ENCODE measurements around the gene NAP1L1. TPM values are rescaled to one million over a fixed set of nuclear protein-coding genes. Genes with fewer than 3 reads are reported as not detected.
"Not testable (repeated sequence)": the region's sequence is repeated elsewhere in the genome, so short reads cannot be mapped to it uniquely, and the experiment has no call there.

Gene NAP1L1
- total RNA-seq, 2 experiments from 2014 or later: 434 to 655 TPM

DNA sequence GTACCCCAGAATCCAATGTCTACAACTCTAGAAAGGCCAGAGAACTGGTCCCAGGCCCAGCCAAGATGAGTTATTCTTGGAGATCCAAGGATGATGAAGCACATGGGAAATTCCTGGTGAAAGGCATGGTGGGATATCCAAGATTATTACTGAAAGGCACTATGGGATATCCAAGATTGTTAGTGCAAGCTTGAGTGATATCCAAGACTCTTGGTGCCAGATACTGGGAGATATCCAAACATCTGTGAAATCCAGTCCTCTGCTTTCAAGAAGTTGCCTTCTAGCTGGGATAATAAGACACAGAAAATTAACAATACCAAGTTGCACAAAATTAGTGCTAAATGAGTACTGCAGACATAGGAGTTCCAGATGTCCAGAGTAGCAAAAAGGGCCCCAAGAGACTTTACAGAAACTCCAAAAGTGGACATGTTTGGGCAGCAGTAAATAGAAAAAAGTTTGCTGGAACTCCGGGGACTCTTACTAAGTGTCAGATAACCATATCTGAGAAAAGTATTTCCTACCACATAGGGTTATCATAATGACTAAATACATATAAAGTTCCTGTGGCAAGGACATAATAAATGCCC is 87.5 kb downstream of the NAP1L1 start:
- DNase-seq (no peak), ATAC-seq (peak; percentile 35)
- peaks cover 4% of the 10 kb centered on the region for H3K36me3 Mint-ChIP-seq
- no peaks in the 10 kb centered on the region for H3K27me3 Mint-ChIP-seq
- no peaks in the 10 kb centered on the region for H3K9me3 Mint-ChIP-seq (ENCODE audit: low read depth)
- H3K4me3 Mint-ChIP-seq: no peak overlapping the region
- H3K4me1 Mint-ChIP-seq: peaks cover 48% of the 10 kb centered on the region
- peak overlapping the region; percentile 39 for H3K27ac Mint-ChIP-seq
- CTCF ChIA-PET: interaction anchor here (3.1 kb wide), 1 partner anchor 17 kb away, joined by 17 read pairs; no protein-coding TSS in a partner anchor

DNA sequence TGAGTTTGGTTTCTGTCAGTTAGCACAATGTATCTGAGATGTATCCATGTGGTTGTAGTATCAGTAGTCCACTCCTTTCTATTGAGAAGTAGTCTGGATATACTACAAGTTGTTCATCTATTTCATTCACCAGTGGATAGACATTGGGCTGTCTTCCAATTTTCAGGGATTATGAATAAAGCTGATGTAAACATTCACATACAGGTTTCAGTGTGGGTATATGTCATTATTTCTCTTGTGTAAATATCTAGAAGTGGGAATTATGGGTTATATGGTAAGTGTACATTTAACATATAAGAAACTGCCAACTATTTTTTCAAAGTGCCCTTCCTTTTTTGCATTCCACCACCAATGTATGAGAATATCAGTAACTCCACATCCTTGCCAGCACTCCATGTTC is 88.8 kb downstream of the NAP1L1 start:
- H3K4me3 Mint-ChIP-seq: no peak overlapping the region
- no peak overlapping the region for H3K27ac Mint-ChIP-seq
- peaks cover 6% of the 10 kb centered on the region for H3K36me3 Mint-ChIP-seq
- no peaks in the 10 kb centered on the region for H3K9me3 Mint-ChIP-seq (ENCODE audit: low read depth)
- peaks cover 56% of the 10 kb centered on the region for H3K4me1 Mint-ChIP-seq
- no peaks in the 10 kb centered on the region for H3K27me3 Mint-ChIP-seq
- ATAC-seq: no peak
- DNase-seq: no peak
- CTCF ChIA-PET: interaction anchor here (1.4 to 3.1 kb wide), 3 partner anchors 15 to 37 kb away, joined by 3 to 17 read pairs (median 5); no protein-coding TSS in a partner anchor

- no peaks in the 10 kb centered on the region for H3K27me3 Mint-ChIP-seq
- H3K9me3 Mint-ChIP-seq (ENCODE audit: low read depth): peaks cover under 1% of the 10 kb centered on the region
- DNase-seq: peak; percentile 53
- CTCF ChIA-PET: no interaction called here
- ATAC-seq: peak; percentile 75
- peaks cover 10% of the 10 kb centered on the region for H3K36me3 Mint-ChIP-seq
- peak overlapping the region; percentile 12 for H3K27ac Mint-ChIP-seq
- no peak overlapping the region for H3K4me3 Mint-ChIP-seq
- peaks cover 59% of the 10 kb centered on the region for H3K4me1 Mint-ChIP-seq
Observed at GRCh38 chr12:75994069-75994740, 90.3 kb downstream of the NAP1L1 start.

GRCh38 chr12:75991753-75992152 is 92.7 kb downstream of the NAP1L1 start:
- CTCF ChIA-PET: interaction anchor here (0.9 to 1.3 kb wide), 4 partner anchors 8 to 40 kb away, joined by 3 to 4 read pairs (median 3); partner anchors contain the start of gene PHLDA1
- no peak for ATAC-seq
- H3K27ac Mint-ChIP-seq: no peak overlapping the region

DNA sequence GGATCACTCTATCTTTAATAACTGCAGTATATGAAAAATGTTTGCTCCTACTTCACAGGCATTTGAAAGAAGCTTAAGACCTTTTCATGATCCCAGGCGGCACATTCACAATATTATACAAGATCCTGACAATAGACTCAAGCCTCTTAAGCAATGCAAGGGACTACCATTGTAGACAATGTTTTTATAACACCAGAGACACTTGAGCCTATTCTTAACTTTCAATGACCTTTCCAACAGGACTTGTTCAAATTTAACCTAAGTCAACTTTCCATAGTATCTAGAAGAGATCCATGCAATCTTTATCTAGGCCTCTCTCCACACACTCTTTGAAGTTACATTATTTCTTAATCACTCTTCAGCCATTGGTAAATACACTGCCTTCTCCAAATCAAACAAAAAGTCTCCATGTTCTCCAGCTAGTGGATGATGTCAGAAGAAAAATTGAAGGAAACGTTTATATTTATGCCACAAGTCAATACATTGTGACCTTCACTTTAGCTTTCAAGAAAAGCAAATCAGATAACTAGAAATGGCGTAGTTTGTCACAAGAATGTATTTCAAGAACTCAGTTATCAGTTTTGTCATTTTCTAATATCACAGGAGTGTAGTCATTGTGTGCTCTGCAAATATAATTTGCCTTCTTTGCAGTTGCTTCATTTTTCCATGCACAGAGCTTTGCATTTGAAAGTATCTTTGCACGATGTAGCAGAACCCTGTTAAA is 94.1 kb downstream of the NAP1L1 start:
- peaks cover 2% of the 10 kb centered on the region for H3K9me3 Mint-ChIP-seq (ENCODE audit: low read depth)
- no peak overlapping the region for H3K4me3 Mint-ChIP-seq
- CTCF ChIA-PET: interaction anchor here (2.1 kb wide), 1 partner anchor 41 kb away, joined by 5 read pairs; the partner anchor contains the start of gene PHLDA1
- no peak overlapping the region for H3K27ac Mint-ChIP-seq
- peaks cover 26% of the 10 kb centered on the region for H3K36me3 Mint-ChIP-seq
- peaks cover 44% of the 10 kb centered on the region for H3K4me1 Mint-ChIP-seq
- no peaks in the 10 kb centered on the region for H3K27me3 Mint-ChIP-seq
- no peak for ATAC-seq
- no peak for DNase-seq

More at GRCh38 chr12:75991753-75992152, 92.7 kb downstream of the NAP1L1 start:
- H3K36me3 Mint-ChIP-seq: peaks cover 26% of the 10 kb centered on the region
- H3K27me3 Mint-ChIP-seq: no peaks in the 10 kb centered on the region
- H3K9me3 Mint-ChIP-seq (ENCODE audit: low read depth): peaks cover 2% of the 10 kb centered on the region
- H3K4me3 Mint-ChIP-seq: no peak overlapping the region
- no peak for DNase-seq
- peaks cover 46% of the 10 kb centered on the region for H3K4me1 Mint-ChIP-seq

DNA sequence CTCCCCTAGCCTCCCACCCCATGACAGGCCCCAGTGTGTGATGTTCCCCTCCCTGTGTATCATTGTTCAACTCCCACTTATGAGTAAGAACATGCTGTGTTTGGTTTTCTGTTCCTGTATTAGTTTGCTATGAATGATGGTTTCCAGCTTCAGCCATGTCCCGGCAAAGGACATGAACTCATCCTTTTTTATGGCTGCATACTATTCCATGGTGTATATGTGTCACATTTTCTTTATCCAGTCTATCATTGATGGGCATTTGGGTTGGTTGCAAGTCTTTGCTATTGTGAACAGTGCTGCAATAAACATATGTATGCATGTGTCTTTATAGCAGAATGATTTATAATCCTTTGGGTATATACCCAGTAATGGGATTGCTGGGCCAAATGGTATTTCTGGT is 96.8 kb downstream of the NAP1L1 start:
- peaks cover 28% of the 10 kb centered on the region for H3K36me3 Mint-ChIP-seq
- H3K4me3 Mint-ChIP-seq; H3K27ac Mint-ChIP-seq; H3K27me3 Mint-ChIP-seq; DNase-seq; CTCF ChIA-PET; H3K9me3 Mint-ChIP-seq (ENCODE audit: low read depth); ATAC-seq: not testable (repeated sequence)
- H3K4me1 Mint-ChIP-seq: peaks cover 47% of the 10 kb centered on the region

Other genes with a start within 250 kb of the NAP1L1 start
- gene PHLDA1, start 52.9 kb downstream of the NAP1L1 start, total RNA-seq: 10 to 100 TPM; 36.8 to 95.6 TPM

Data from activated CD8-positive, alpha-beta memory T cell treated with anti-CD3 and anti-CD28 coated beads, Interleukin-2, amount 10 ng/mL, durations not matched to agents 7 days and 5 days (primary cell).